H9 (cell line): ENCODE results near the gene MCCC2. TPM values are rescaled to one million over a fixed set of nuclear protein-coding genes. Genes with fewer than 3 reads are reported as not detected.

ENCODE experiments used
- DNase-seq: peaks from one replicate; pipeline ENCODE4 v3.0.0-alpha.2; 2017
- H2AFZ ChIP-seq: one replicate; pipeline ENCODE4 v1.6.1; 2013; ENCODE audit warnings: mild to moderate bottlenecking, low read length, control low read depth, moderate library complexity
- H2AK5ac ChIP-seq: 2 replicates; pipeline ENCODE4 v1.6.1; 2013; ENCODE audit warnings: low read length, control low read depth, mixed read lengths; ENCODE audit not compliant: insufficient read length
- H2BK120ac ChIP-seq: one replicate; pipeline ENCODE4 v1.6.1; 2013; ENCODE audit warnings: low read depth, mild to moderate bottlenecking, low read length, control low read depth, inconsistent platforms; ENCODE audit not compliant: poor library complexity, severe bottlenecking
- H2BK12ac ChIP-seq: 2 replicates; pipeline ENCODE4 v1.6.1; 2013; ENCODE audit warnings: low read length, control low read depth, mixed read lengths, low read depth; ENCODE audit not compliant: insufficient read length
- H2BK15ac ChIP-seq: 2 replicates; pipeline ENCODE4 v1.6.1; 2013; ENCODE audit warnings: low read depth, low read length, control low read depth
- H2BK20ac ChIP-seq: one replicate; pipeline ENCODE4 v1.6.1; 2013; ENCODE audit warnings: low read depth, mild to moderate bottlenecking, low read length, control low read depth, inconsistent platforms; ENCODE audit not compliant: poor library complexity, severe bottlenecking
- H2BK5ac ChIP-seq: 2 replicates; pipeline ENCODE4 v1.6.1; 2013; ENCODE audit warnings: low read length, control low read depth, mixed read lengths; ENCODE audit not compliant: insufficient read length
- H3K14ac ChIP-seq: 2 replicates; pipeline ENCODE4 v1.6.1; 2013; ENCODE audit warnings: low read length, control low read depth; ENCODE audit not compliant: insufficient read depth
- H3K18ac ChIP-seq: 2 replicates; pipeline ENCODE4 v1.6.1; 2013; ENCODE audit warnings: low read depth, mild to moderate bottlenecking, mixed read lengths, low read length, control low read depth; ENCODE audit not compliant: insufficient read length
- H3K23ac ChIP-seq: 2 replicates; pipeline ENCODE4 v1.6.1; 2013; ENCODE audit warnings: low read length, control low read depth, mixed read lengths, low read depth; ENCODE audit not compliant: insufficient read length
- H3K23me2 ChIP-seq: 2 replicates; pipeline ENCODE4 v1.6.1; 2013; ENCODE audit warnings: low read depth, mild to moderate bottlenecking, mixed read lengths, low read length, control low read depth; ENCODE audit not compliant: insufficient read length, poor library complexity, severe bottlenecking
- H3K27ac ChIP-seq: 2 replicates; pipeline ENCODE4 v1.5.1; 2013; ENCODE audit warnings: low read length, control low read depth, mixed read lengths, low read depth; ENCODE audit not compliant: insufficient read length
- H3K27me3 ChIP-seq: 2 replicates; pipeline ENCODE4 v1.6.1; 2013; ENCODE audit warnings: low read length, control low read depth, inconsistent platforms; ENCODE audit not compliant: insufficient read depth
- H3K4ac ChIP-seq: 2 replicates; pipeline ENCODE4 v1.6.1; 2013; ENCODE audit warnings: low read depth, mild to moderate bottlenecking, control low read depth, inconsistent platforms, low read length, moderate library complexity
- H3K4me1 ChIP-seq: 2 replicates; pipeline ENCODE4 v1.6.1; 2013; ENCODE audit warnings: low read length, control low read depth, inconsistent platforms; ENCODE audit not compliant: insufficient read depth
- H3K4me2 ChIP-seq: 2 replicates; pipeline ENCODE4 v1.6.1; 2013; ENCODE audit warnings: low read length, control low read depth, mixed read lengths; ENCODE audit not compliant: insufficient read length, insufficient read depth
- H3K56ac ChIP-seq: 2 replicates; pipeline ENCODE4 v1.6.1; 2013; ENCODE audit warnings: low read depth, mild to moderate bottlenecking, mixed read lengths, low read length, control low read depth; ENCODE audit not compliant: insufficient read length
- H3K79me1 ChIP-seq: 2 replicates; pipeline ENCODE4 v1.6.1; 2013; ENCODE audit warnings: low read depth, mild to moderate bottlenecking, moderate library complexity, low read length, control low read depth, inconsistent platforms; ENCODE audit not compliant: insufficient read depth, poor library complexity, severe bottlenecking
- H3K79me2 ChIP-seq: 2 replicates; pipeline ENCODE4 v1.6.1; 2013; ENCODE audit warnings: low read length, control low read depth, inconsistent platforms; ENCODE audit not compliant: insufficient read depth
- H3K9ac ChIP-seq: 2 replicates; pipeline ENCODE4 v1.6.1; 2013; ENCODE audit warnings: low read length, control low read depth, mixed read lengths; ENCODE audit not compliant: insufficient read length; ENCODE audit errors: extremely low read depth
- H3K9me3 ChIP-seq: one replicate; pipeline ENCODE4 v1.6.1; 2013; ENCODE audit warnings: low read depth, low read length, inconsistent platforms; ENCODE audit not compliant: control insufficient read depth
- H3T11ph ChIP-seq: one replicate; pipeline ENCODE4 v1.6.1; 2013; ENCODE audit warnings: mild to moderate bottlenecking, low read length, control low read depth, inconsistent platforms
- H4K20me1 ChIP-seq: one replicate; pipeline ENCODE4 v1.6.1; 2013; ENCODE audit not compliant: control insufficient read depth, insufficient read length, insufficient read depth
- H4K5ac ChIP-seq: 2 replicates; pipeline ENCODE4 v1.6.1; 2013; ENCODE audit warnings: low read depth, mild to moderate bottlenecking, mixed read lengths, low read length, control low read depth; ENCODE audit not compliant: insufficient read length
- H4K8ac ChIP-seq: replicated peaks from 2 replicates; pipeline ENCODE4 v1.6.1; 2013; ENCODE audit warnings: low read length, control low read depth, mixed read lengths, low read depth; ENCODE audit not compliant: insufficient read length
- H4K91ac ChIP-seq: 2 replicates; pipeline ENCODE4 v1.6.1; 2013; ENCODE audit warnings: low read depth, mild to moderate bottlenecking, moderate library complexity, mixed read lengths, low read length, control low read depth; ENCODE audit not compliant: insufficient read length
- H3K27ac Mint-ChIP-seq, 3 experiments: 2 replicates in 2 of 3; 3 replicates in 1 of 3; pipeline ENCODE4 v1.8.0; 2020 to 2021; ENCODE audit warnings: mixed read lengths in 3 of 3, mild to moderate bottlenecking in 1 of 3, moderate library complexity in 1 of 3
- H3K27me3 Mint-ChIP-seq: 2 replicates; pipeline ENCODE4 v1.8.0; 2021; ENCODE audit warnings: low read depth, mild to moderate bottlenecking, moderate library complexity, mixed read lengths
- H3K36me3 Mint-ChIP-seq, 3 experiments: 2 replicates in 2 of 3; 3 replicates in 1 of 3; pipeline ENCODE4 v1.8.0; 2020 to 2021; ENCODE audit warnings: low read depth in 3 of 3, mixed read lengths in 3 of 3; ENCODE audit not compliant: insufficient read depth in 1 of 3
- H3K4me1 Mint-ChIP-seq, 2 experiments: 2 replicates each; pipeline ENCODE4 v1.8.0; 2020; ENCODE audit warnings: mixed read lengths in 2 of 2
- H3K4me3 Mint-ChIP-seq, 2 experiments: 2 replicates in 1 of 2; 3 replicates in 1 of 2; pipeline ENCODE4 v1.8.0; 2020 to 2021; ENCODE audit warnings: mild to moderate bottlenecking in 2 of 2, mixed read lengths in 2 of 2, moderate library complexity in 1 of 2
- H3K9me3 Mint-ChIP-seq, 2 experiments: 2 replicates in 1 of 2; 3 replicates in 1 of 2; pipeline ENCODE4 v1.8.0; 2020; ENCODE audit warnings: mild to moderate bottlenecking in 2 of 2, mixed read lengths in 2 of 2, moderate library complexity in 1 of 2
- CTCF ChIP-seq: fragments of 200-600 bp; sonication (generic); conservative IDR thresholded peaks from 3 replicates; pipeline ENCODE4 v1.8.0; 2021; ENCODE audit warnings: antibody characterized with exemption, mild to moderate bottlenecking
- WGBS: extraction: QIAGEN DNeasy Blood & Tissue Kit; methylation state at CpG from one replicate; pipeline ENCODE4 v1.1.7; 2013; ENCODE audit warnings: missing lambda C conversion rate, low lambda C conversion rate, mixed read lengths; ENCODE audit not compliant: insufficient read length; ENCODE audit errors: extremely low coverage; 5-methylcytosine and 5-hydroxymethylcytosine counted together
- total RNA-seq: library from RNA; stranded (reverse); gene quantifications from 2 replicates; pipeline ENCODE4 v1.2.1, GENCODE V29; 2021

The MCCC2 gene
- total RNA-seq, 1 experiment from 2014 or later: 62.7 TPM

- peak overlapping the region; percentile 78 for H3K9ac ChIP-seq
- H3K27me3 Mint-ChIP-seq: no peaks in the 10 kb centered on the region; the same call in 1 of the 2 replicates
Measured at GRCh38 chr5:71587766-71588532, 809 bp downstream of the MCCC2 start.

More at GRCh38 chr5:71587766-71588532, 809 bp downstream of the MCCC2 start:
- peak overlapping the region; percentile 83 to 92 for H3K4me3 Mint-ChIP-seq
- Histone ChIP-seq H2AFZ (no peak overlapping the region), H3K4me2 (peak overlapping the region; percentile 67), H2BK20ac (no peak overlapping the region), H3K23me2 (peaks cover 8% of the 10 kb centered on the region), H3K4ac (no peak overlapping the region), H4K91ac (no peak overlapping the region), H3K18ac (no peak overlapping the region), H3K79me1 (no peaks in the 10 kb centered on the region), H2BK5ac (no peak overlapping the region), H3T11ph (no peak overlapping the region), H2BK120ac (no peak overlapping the region), H2BK12ac (no peak overlapping the region), H3K56ac (no peak overlapping the region), H2BK15ac (no peak overlapping the region), H3K14ac (peak overlapping the region; percentile 88; the same call in 1 of the 2 replicates), H4K5ac (no peak overlapping the region), H3K4me1 (no peaks in the 10 kb centered on the region), H4K20me1 (no peaks in the 10 kb centered on the region), H2AK5ac (no peak overlapping the region), H4K8ac (no peak overlapping the region), H3K9me3 (no peaks in the 10 kb centered on the region), H3K79me2 (peaks cover 20% of the 10 kb centered on the region; the same call in 1 of the 2 replicates), H3K27me3 (no peaks in the 10 kb centered on the region), H3K27ac (no peak overlapping the region), H3K23ac (no peak overlapping the region)
- H3K27ac Mint-ChIP-seq: peak overlapping the region; percentile 89 to 96 (median 95); a peak in 6 of 7 replicates
- peaks cover 5 to 8% (median 7%) of the 10 kb centered on the region in 3 experiments; a peak in 4 of 7 replicates for H3K36me3 Mint-ChIP-seq
- WGBS: no CpG with 5 or more reads among the region's 19 CpGs
- no peak for DNase-seq
- H3K4me1 Mint-ChIP-seq: peaks cover 14 to 18% of the 10 kb centered on the region in 2 experiments
- no peaks in the 10 kb centered on the region; a peak in 1 of 5 replicates for H3K9me3 Mint-ChIP-seq
- TF ChIP-seq CTCF: peak; percentile 12; the same call in 1 of the 3 replicates
